Mammary epithelial cell (primary cell): ENCODE results near the gene DENND1A.

ENCODE experiments used
- EZH2 ChIP-seq: IDR thresholded peaks from 2 replicates; pipeline ENCODE4 v1.6.1; 2012; ENCODE audit warnings: low read length, inconsistent platforms, borderline replicate concordance
- TF ChIP-seq, protein P1 (sequence below), 2 donors: IDR thresholded peaks in 1 of 2; conservative IDR thresholded peaks in 1 of 2; 2 replicates each; pipeline ENCODE4 v1.5.1; 2011 to 2012; ENCODE audit warnings: inconsistent platforms in 2 of 2, low read length in 2 of 2, mild to moderate bottlenecking in 2 of 2, control low read depth in 1 of 2, low read depth in 1 of 2; ENCODE audit not compliant: insufficient read depth in 1 of 2; ENCODE audit errors: extremely low read depth in 1 of 2

DNA sequence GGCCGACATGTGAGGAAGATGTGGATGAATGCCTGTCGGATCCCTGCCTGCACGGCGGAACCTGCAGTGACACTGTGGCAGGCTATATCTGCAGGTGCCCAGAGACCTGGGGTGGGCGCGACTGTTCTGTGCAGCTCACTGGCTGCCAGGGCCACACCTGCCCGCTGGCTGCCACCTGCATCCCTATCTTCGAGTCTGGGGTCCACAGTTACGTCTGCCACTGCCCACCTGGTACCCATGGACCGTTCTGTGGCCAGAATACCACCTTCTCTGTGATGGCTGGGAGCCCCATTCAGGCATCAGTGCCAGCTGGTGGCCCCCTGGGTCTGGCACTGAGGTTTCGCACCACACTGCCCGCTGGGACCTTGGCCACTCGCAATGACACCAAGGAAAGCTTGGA, 559.8 kb downstream of the DENND1A start:
- TF ChIP-seq, protein P1, sequence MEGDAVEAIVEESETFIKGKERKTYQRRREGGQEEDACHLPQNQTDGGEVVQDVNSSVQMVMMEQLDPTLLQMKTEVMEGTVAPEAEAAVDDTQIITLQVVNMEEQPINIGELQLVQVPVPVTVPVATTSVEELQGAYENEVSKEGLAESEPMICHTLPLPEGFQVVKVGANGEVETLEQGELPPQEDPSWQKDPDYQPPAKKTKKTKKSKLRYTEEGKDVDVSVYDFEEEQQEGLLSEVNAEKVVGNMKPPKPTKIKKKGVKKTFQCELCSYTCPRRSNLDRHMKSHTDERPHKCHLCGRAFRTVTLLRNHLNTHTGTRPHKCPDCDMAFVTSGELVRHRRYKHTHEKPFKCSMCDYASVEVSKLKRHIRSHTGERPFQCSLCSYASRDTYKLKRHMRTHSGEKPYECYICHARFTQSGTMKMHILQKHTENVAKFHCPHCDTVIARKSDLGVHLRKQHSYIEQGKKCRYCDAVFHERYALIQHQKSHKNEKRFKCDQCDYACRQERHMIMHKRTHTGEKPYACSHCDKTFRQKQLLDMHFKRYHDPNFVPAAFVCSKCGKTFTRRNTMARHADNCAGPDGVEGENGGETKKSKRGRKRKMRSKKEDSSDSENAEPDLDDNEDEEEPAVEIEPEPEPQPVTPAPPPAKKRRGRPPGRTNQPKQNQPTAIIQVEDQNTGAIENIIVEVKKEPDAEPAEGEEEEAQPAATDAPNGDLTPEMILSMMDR (conservative IDR thresholded peaks at IDR 0.05 in 1 of 2, IDR thresholded peaks at IDR 0.05 in 1 of 2; ENCODE audit: extremely low read depth in 1 of 2, insufficient read depth in 1 of 2, low read depth in 1 of 2, low read length in 2 of 2): no peak
- no peak for TF ChIP-seq EZH2
